ENCODE measurements around the gene ARL15.

DNA sequence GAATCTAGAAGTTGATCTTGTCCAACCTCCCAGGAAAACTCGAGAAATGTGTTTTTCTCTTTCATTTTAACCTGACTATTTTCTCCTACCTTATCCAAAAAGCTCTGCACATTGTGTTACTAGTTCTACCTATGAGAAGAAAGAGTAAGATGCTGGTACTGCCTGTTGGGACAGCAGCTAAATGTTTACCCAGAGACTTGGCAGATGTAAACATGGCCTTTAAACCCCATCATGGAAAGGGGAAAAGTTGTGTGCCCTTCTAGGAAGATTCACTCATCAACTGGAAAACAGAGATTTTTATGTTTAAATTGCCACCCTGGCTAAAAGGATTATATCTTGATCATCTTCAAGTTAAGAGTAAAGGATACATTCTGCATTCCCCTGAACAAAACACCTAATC lies 3.5 kb downstream of the ARL15 start:
- TF ChIP-seq CTCF (conservative IDR thresholded peaks at IDR 0.05; ENCODE audit: low read depth, low read length) (no peak), SMC3 (IDR thresholded peaks at IDR 0.05; ENCODE audit: low read depth, low read length) (no peak), CEBPB (IDR thresholded peaks at IDR 0.05; ENCODE audit: low read depth, low read length) (no peak), MXI1 (IDR thresholded peaks at IDR 0.05; ENCODE audit: borderline replicate concordance, low read depth, low read length) (no peak), MAFK (IDR thresholded peaks at IDR 0.05; ENCODE audit: low read depth, low read length) (no peak), RFX5 (IDR thresholded peaks at IDR 0.05; ENCODE audit: low read depth, low read length) (no peak), RAD21 (IDR thresholded peaks at IDR 0.05; ENCODE audit: low read length) (no peak), RCOR1 (IDR thresholded peaks at IDR 0.05; ENCODE audit: insufficient replicate concordance, low read length) (no peak)
